Adrenal gland (tissue), 5 donors: ENCODE results near the gene IPO13.

Experiments used
- POLR2A ChIP-seq, 2 donors: fragments of 450-650 bp; IDR thresholded peaks; one replicate each; pipeline ENCODE4 v1.6.1; 2017; ENCODE audit warnings: antibody characterized with exemption in 2 of 2, mild to moderate bottlenecking in 2 of 2, moderate library complexity in 1 of 2
- TF ChIP-seq, protein P1 (sequence below), 6 experiments: fragments of 450-650 bp in 4 of 6; fragments of 200-600 bp in 2 of 6; sonication (generic) in 1 of 6; IDR thresholded peaks; 1 replicate in 5 of 6; 2 replicates in 1 of 6; pipeline versions ENCODE4 v1.5.1 to v1.8.0; 2016 to 2021; ENCODE audit warnings: antibody characterized with exemption in 6 of 6, mild to moderate bottlenecking in 2 of 6, moderate library complexity in 1 of 6
- donor health status: DM: no; HTN: no; CAD: no.

DNA sequence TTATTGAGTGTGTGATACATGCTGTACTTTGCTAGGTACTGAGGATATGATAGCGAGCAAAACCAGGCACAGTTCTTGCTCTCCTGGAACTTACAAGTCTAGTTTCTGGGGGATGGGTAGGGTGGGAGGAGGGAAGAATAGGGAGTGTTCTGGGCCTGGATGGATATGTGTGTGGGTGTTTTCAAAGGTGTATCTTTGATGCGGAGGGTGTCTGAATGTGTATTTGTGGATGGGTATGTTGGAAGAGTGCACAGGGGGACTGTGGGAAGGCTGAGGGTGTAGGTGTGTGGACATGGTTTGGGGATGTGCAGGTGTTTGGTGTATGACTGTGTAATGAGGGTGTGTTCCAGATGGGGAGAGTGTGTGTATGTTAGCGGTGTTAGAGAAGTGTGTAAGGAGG lies 18.6 kb downstream of the IPO13 start:
- TF ChIP-seq, protein P1, sequence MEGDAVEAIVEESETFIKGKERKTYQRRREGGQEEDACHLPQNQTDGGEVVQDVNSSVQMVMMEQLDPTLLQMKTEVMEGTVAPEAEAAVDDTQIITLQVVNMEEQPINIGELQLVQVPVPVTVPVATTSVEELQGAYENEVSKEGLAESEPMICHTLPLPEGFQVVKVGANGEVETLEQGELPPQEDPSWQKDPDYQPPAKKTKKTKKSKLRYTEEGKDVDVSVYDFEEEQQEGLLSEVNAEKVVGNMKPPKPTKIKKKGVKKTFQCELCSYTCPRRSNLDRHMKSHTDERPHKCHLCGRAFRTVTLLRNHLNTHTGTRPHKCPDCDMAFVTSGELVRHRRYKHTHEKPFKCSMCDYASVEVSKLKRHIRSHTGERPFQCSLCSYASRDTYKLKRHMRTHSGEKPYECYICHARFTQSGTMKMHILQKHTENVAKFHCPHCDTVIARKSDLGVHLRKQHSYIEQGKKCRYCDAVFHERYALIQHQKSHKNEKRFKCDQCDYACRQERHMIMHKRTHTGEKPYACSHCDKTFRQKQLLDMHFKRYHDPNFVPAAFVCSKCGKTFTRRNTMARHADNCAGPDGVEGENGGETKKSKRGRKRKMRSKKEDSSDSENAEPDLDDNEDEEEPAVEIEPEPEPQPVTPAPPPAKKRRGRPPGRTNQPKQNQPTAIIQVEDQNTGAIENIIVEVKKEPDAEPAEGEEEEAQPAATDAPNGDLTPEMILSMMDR (IDR thresholded peaks at IDR 0.05) = no peak
- TF ChIP-seq POLR2A (IDR thresholded peaks at IDR 0.05) = no peak
